GM21447 (cell line): Measurements from ENCODE around the gene INPP4A.

Source experiments
- ATAC-seq: cut with Tn5 transposase; IDR thresholded peaks from one replicate; pipeline ENCODE4 v1.9.1; 2021; ENCODE audit not compliant: unreplicated experiment

The INPP4A gene

GRCh38 chr2:98537390-98538126 is 92.9 kb downstream of the INPP4A start:
- ATAC-seq: no peak

- ATAC-seq: no peak
These were observed 93.8 kb downstream of the INPP4A start for GRCh38 chr2:98538280-98539041.

- no peak for ATAC-seq
These were observed 94.5 kb downstream of the INPP4A start for GRCh38 chr2:98539056-98539735.

GRCh38 chr2:98540536-98540935 is 95.9 kb downstream of the INPP4A start:
- ATAC-seq: no peak

- ATAC-seq: no peak
These were observed 96.8 kb downstream of the INPP4A start for GRCh38 chr2:98541489-98541888.

GRCh38 chr2:98541906-98542305 is 97.2 kb downstream of the INPP4A start:
- ATAC-seq: peak; percentile 48

GRCh38 chr2:98543214-98543613 is 98.6 kb downstream of the INPP4A start:
- no peak for ATAC-seq

- no peak for ATAC-seq
These were observed 99.2 kb downstream of the INPP4A start for GRCh38 chr2:98543842-98544241.

- no peak for ATAC-seq
These were observed 100.9 kb downstream of the INPP4A start for GRCh38 chr2:98545591-98545990.

- ATAC-seq: no peak
These were observed 101.5 kb downstream of the INPP4A start for GRCh38 chr2:98546186-98546585.

GRCh38 chr2:98547092-98547790 is 102.6 kb downstream of the INPP4A start:
- no peak for ATAC-seq

- peak; percentile 76 for ATAC-seq
These were observed 104.5 kb downstream of the INPP4A start for GRCh38 chr2:98548920-98549818.

- ATAC-seq: no peak
These were observed 105.5 kb downstream of the INPP4A start for GRCh38 chr2:98550165-98550564.

- ATAC-seq: no peak
These were observed 106.7 kb downstream of the INPP4A start for GRCh38 chr2:98551316-98551715.

- ATAC-seq: no peak
These were observed 108.0 kb downstream of the INPP4A start for GRCh38 chr2:98552499-98553179.

GRCh38 chr2:98554116-98554861 is 109.6 kb downstream of the INPP4A start:
- no peak for ATAC-seq

GRCh38 chr2:98555696-98556095 is 111.0 kb downstream of the INPP4A start:
- ATAC-seq: no peak

- ATAC-seq: peak; percentile 79
These were observed 111.8 kb downstream of the INPP4A start for GRCh38 chr2:98556344-98557033.
